Suprapubic skin (tissue), 4 donors: ENCODE results near the gene LAMP1. TPM values are rescaled to one million over a fixed set of nuclear protein-coding genes. Genes with fewer than 3 reads are reported as not detected.

ENCODE experiments used
- DNase-seq, 2 donors: peaks; one replicate each; pipeline ENCODE4 v3.0.0-alpha.2; 2019; ENCODE audit warnings: low spot score in 2 of 2
- H3K27ac ChIP-seq: fragments of 200-600 bp; sonication (generic); one replicate; pipeline ENCODE4 v1.5.1; 2019
- H3K27me3 ChIP-seq: fragments of 200-600 bp; sonication (generic); one replicate; pipeline ENCODE4 v1.5.1; 2019
- H3K36me3 ChIP-seq: fragments of 200-600 bp; sonication (generic); one replicate; pipeline ENCODE4 v1.5.1; 2019
- H3K4me1 ChIP-seq: fragments of 200-600 bp; sonication (generic); one replicate; pipeline ENCODE4 v1.5.1; 2019
- H3K4me3 ChIP-seq: fragments of 200-600 bp; sonication (generic); one replicate; pipeline ENCODE4 v1.5.1; 2019; ENCODE audit warnings: mild to moderate bottlenecking
- H3K9me3 ChIP-seq: fragments of 200-600 bp; sonication (generic); one replicate; pipeline ENCODE4 v1.5.1; 2019
- EP300 ChIP-seq: sonication (generic); formaldehyde crosslinking; IDR thresholded peaks from one replicate; pipeline ENCODE4 v1.6.1; 2017; ENCODE audit warnings: antibody characterized with exemption
- POLR2A ChIP-seq, 2 donors: fragments of 450-650 bp; IDR thresholded peaks; one replicate each; pipeline ENCODE4 v1.6.1; 2017; ENCODE audit warnings: antibody characterized with exemption in 2 of 2, mild to moderate bottlenecking in 2 of 2, moderate library complexity in 2 of 2
- POLR2AphosphoS5 ChIP-seq, 3 donors: sonication (generic); formaldehyde crosslinking; IDR thresholded peaks; one replicate each; pipeline ENCODE4 v1.6.1; 2017; ENCODE audit warnings: antibody characterized with exemption in 3 of 3
- WGBS: methylation state at CpG from one replicate; pipeline ENCODE4 v1.1.5; 2018; 5-methylcytosine and 5-hydroxymethylcytosine counted together
- total RNA-seq, 4 donors: library from RNA; depleted of rRNA; stranded (reverse); fragments of >200 nt; gene quantifications; one replicate each; pipeline ENCODE4 v1.1.0, GENCODE V29; 2016
- TF ChIP-seq, protein P1 (sequence below), 2 donors: fragments of 200-600 bp in 1 of 2; fragments of 450-650 bp in 1 of 2; sonication (generic) in 1 of 2; IDR thresholded peaks; one replicate each; pipeline ENCODE4 v1.5.1; 2016 to 2019; ENCODE audit warnings: antibody characterized with exemption in 2 of 2, mild to moderate bottlenecking in 1 of 2, moderate library complexity in 1 of 2

Gene LAMP1
- total RNA-seq, 4 donors from 2014 or later: 131 to 255 (median 222) TPM

DNA sequence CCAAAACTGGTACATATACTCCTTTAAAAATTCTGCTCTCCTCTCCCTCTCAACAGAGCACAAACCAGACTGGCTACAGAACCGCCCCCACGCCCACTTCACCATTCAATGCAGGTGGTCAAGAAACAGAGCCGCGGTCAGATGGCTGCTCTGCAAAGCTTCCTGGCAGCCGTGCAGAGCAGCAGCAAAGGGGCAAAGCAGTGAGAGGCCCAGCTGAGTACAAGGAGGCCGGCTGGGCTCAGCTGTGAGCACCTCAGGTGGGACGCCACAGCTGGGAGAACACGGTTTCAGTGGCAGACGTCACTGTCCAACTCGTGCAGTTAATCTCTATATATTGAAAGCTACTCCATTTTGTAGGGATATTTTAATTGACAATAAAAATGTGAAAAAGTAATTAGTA is 58.6 kb downstream of the LAMP1 start:
- H3K36me3 ChIP-seq: peaks cover 6% of the 10 kb centered on the region
- TF ChIP-seq POLR2A (IDR thresholded peaks at IDR 0.05) (no peak), POLR2AphosphoS5 (IDR thresholded peaks at IDR 0.05) (no peak)
- TF ChIP-seq, protein P1, sequence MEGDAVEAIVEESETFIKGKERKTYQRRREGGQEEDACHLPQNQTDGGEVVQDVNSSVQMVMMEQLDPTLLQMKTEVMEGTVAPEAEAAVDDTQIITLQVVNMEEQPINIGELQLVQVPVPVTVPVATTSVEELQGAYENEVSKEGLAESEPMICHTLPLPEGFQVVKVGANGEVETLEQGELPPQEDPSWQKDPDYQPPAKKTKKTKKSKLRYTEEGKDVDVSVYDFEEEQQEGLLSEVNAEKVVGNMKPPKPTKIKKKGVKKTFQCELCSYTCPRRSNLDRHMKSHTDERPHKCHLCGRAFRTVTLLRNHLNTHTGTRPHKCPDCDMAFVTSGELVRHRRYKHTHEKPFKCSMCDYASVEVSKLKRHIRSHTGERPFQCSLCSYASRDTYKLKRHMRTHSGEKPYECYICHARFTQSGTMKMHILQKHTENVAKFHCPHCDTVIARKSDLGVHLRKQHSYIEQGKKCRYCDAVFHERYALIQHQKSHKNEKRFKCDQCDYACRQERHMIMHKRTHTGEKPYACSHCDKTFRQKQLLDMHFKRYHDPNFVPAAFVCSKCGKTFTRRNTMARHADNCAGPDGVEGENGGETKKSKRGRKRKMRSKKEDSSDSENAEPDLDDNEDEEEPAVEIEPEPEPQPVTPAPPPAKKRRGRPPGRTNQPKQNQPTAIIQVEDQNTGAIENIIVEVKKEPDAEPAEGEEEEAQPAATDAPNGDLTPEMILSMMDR (IDR thresholded peaks at IDR 0.05): no peak
- H3K9me3 ChIP-seq: no peaks in the 10 kb centered on the region
- no peak overlapping the region for H3K27ac ChIP-seq
- WGBS: 94% methylated on average over 10 of the region's 10 CpGs
- DNase-seq: no peak
- no peaks in the 10 kb centered on the region for H3K27me3 ChIP-seq
- H3K4me3 ChIP-seq: no peak overlapping the region
- H3K4me1 ChIP-seq: peaks cover 4% of the 10 kb centered on the region

DNA sequence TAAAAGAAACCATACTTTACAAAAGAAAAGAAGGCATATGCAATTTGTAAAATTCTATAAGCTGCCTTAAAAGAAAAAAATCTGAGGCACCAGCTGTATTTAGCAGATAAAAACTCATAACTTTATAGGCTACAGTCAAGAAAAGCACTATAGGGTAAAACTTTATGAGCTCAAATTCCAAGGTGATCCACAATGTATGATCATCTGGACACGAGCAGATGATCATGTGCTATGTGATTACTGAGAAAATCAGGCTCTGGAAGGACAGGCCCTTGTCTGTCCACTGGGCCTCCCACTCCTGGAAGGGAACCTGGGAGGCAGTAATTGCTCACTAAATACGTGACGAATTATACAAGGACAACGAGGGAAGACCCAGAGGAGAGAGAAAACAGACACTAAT is 59.6 kb downstream of the LAMP1 start:
- no peak for DNase-seq
- no peak overlapping the region for H3K4me3 ChIP-seq
- 69% methylated on average over 4 of the region's 4 CpGs for WGBS
- H3K36me3 ChIP-seq: peaks cover 6% of the 10 kb centered on the region
- peaks cover 2% of the 10 kb centered on the region for H3K4me1 ChIP-seq
- H3K9me3 ChIP-seq: no peaks in the 10 kb centered on the region
- no peaks in the 10 kb centered on the region for H3K27me3 ChIP-seq
- TF ChIP-seq EP300: no peak
- TF ChIP-seq, protein P1 (IDR thresholded peaks at IDR 0.05): no peak
- no peak overlapping the region for H3K27ac ChIP-seq

GRCh38 chr13:113357529-113357928 is 60.5 kb downstream of the LAMP1 start:
- Histone ChIP-seq H3K4me1 (peaks cover 1% of the 10 kb centered on the region), H3K4me3 (no peak overlapping the region), H3K36me3 (peaks cover 6% of the 10 kb centered on the region), H3K9me3 (no peaks in the 10 kb centered on the region), H3K27me3 (no peaks in the 10 kb centered on the region), H3K27ac (no peak overlapping the region)
- no peak for TF ChIP-seq POLR2AphosphoS5 (IDR thresholded peaks at IDR 0.05)
- TF ChIP-seq POLR2A (IDR thresholded peaks at IDR 0.05): no peak
- no peak for TF ChIP-seq EP300
- TF ChIP-seq, protein P1 (IDR thresholded peaks at IDR 0.05): no peak
- no peak for DNase-seq
- 90% methylated on average over 5 of the region's 5 CpGs for WGBS

DNA sequence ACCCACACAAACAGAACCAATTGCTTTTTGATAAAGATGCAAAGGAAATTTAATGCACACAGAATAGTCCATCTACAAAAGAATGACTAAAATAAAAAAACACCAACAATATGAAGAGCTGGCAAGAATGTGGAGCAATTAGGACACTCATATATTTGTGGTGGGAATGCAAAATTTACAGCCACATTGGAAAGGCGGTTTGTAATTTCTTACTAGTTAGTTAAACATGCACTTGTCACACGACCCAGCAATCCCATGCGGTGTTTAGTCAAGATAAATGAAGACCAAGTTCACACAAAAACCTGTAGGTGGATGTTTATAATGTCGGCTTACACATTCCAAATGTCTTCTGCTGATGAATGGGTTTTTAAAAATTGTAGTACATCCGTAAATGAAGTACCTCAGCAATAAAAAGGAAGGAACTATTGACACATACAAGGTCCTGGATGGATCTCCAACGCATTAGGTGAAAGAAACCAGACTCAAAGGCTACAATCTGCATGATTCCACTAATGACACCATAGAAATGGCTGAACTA is 61.7 kb downstream of the LAMP1 start:
- no peak overlapping the region for H3K27ac ChIP-seq
- H3K4me1 ChIP-seq: peaks cover 13% of the 10 kb centered on the region
- no peak for TF ChIP-seq POLR2AphosphoS5 (IDR thresholded peaks at IDR 0.05)
- TF ChIP-seq, protein P1 (IDR thresholded peaks at IDR 0.05): no peak
- no peak for TF ChIP-seq EP300
- no peak for TF ChIP-seq POLR2A (IDR thresholded peaks at IDR 0.05)
- no peak for DNase-seq
- peaks cover 4% of the 10 kb centered on the region for H3K27me3 ChIP-seq
- H3K9me3 ChIP-seq: no peaks in the 10 kb centered on the region
- H3K4me3 ChIP-seq: no peak overlapping the region
- H3K36me3 ChIP-seq: peaks cover 6% of the 10 kb centered on the region
- 68% methylated on average over 6 of the region's 6 CpGs for WGBS

DNA sequence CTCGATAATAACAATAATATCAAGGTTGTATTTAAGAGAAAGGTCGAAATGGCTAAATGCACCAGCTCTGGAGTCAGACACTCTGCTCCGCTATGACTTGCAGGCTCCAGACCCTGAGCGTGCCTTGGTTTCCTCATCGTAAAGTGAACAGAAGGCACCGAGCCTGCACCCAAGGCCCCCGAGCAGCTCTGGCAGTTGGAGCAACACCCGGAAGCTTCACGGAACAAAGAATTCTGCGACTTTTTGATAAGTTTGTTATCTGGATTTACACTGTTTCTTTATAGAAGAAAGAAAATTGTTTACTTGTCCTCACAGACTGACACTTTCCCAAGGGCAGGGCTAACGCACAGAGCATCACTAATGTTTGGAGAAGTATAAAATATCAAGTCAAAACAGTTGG is 62.5 kb downstream of the LAMP1 start:
- DNase-seq: peak in 1 of 2 donors; percentile 70
- TF ChIP-seq POLR2AphosphoS5 (IDR thresholded peaks at IDR 0.05): no peak
- TF ChIP-seq, protein P1 (IDR thresholded peaks at IDR 0.05): no peak
- no peak for TF ChIP-seq POLR2A (IDR thresholded peaks at IDR 0.05)
- TF ChIP-seq EP300: no peak
- H3K27ac ChIP-seq: no peak overlapping the region
- no peaks in the 10 kb centered on the region for H3K9me3 ChIP-seq
- H3K27me3 ChIP-seq: peaks cover 4% of the 10 kb centered on the region
- WGBS: 89% methylated on average over 11 of the region's 11 CpGs
- peaks cover 19% of the 10 kb centered on the region for H3K4me1 ChIP-seq
- H3K4me3 ChIP-seq: no peak overlapping the region
- peaks cover 6% of the 10 kb centered on the region for H3K36me3 ChIP-seq
